ENCODE results near the gene GNG10. TPM values are rescaled to one million over a fixed set of nuclear protein-coding genes. Genes with fewer than 3 reads are reported as not detected.

GNG10 gene
- total RNA-seq, 1 donor from 2014 or later: 25.3 TPM

DNA sequence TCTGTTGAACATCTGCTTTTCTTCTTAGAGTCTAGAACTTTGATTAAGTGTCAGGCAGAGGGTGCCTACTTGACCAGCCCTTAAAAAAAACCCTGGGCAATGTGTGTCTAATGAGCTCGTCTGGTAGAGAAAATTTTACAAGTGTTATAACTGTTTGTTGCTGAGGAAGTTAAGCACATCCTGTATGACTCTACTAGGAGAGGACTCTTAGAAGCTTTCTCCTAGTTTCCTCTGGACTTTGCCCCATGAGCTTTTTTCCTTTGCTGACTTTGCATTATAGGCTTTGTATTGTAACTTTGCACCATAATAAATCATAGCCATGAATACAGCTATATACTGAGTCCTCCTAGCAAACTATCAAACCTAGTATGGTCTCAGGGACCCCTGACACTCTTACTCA lies 39.4 kb downstream of the GNG10 start:
- DNase-seq: no peak
- intact Hi-C loops (cut with DNase I): no loop called here
- no peak for ATAC-seq (ENCODE audit: poor library complexity)

DNA sequence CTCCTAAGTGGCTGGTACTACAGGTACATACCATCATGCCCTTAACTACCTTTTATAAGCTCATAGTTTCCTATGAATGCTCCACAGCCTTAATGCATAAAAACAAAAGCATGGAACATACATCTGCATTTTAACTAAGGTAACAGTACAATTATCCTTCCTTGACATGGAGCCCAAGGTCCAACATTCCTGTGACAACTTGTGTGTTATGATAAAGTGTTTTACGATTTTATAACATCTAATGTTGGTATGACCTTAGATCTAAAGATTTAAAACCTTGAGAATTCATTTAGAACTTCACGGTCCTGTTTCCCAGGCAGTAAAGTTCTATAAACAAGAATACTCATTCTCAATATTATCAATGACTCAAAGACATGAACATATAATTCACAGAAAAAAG lies 43.1 kb downstream of the GNG10 start:
- DNase-seq: no peak
- no peak for ATAC-seq (ENCODE audit: poor library complexity)
- intact Hi-C loops (cut with DNase I): no loop called here

DNA sequence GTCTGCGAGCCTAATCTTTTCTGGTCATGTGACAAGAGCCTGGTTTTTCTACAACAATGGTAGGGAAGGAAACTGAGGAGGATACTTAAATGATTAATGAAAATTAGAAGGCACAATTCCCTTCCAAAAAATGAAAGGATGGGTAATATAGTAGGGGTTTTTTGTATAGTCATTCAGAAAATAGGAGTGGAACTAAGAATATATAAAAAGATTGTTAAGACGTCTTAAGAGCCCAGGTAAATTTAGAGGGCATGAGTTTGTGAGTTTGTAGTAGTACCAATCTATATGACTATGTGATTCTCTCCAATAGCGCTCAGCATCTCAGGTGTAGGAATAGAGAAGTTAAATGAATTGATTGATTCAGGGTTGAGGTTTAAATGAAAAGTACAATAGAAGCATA lies 50.1 kb downstream of the GNG10 start:
- intact Hi-C loops (cut with DNase I): no loop called here
- ATAC-seq (ENCODE audit: poor library complexity): no peak

DNA sequence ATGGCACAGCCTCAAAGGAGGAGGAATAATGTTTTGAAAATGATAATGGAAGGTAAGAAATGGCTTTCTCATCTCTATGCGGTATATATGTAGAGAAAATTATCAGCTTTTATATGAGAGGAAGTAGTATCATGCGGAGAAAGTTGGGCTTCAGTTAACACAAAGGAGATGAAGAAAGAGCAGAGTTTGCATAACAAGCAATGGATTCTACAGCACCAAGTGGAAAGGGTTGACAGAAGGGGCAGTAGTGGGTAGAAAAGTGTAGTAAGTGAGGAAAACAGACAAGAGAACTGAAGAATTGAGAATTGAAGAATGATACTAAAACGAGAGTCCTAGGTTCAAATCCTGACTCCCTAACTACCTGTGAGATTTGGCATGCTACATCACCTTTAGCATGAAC lies 51.0 kb downstream of the GNG10 start:
- ATAC-seq (ENCODE audit: poor library complexity) (no peak), DNase-seq (no peak)
- intact Hi-C loops (cut with DNase I): no loop called here

More for the DNA sequence above, 50.1 kb downstream of the GNG10 start:
- DNase-seq: no peak

DNA sequence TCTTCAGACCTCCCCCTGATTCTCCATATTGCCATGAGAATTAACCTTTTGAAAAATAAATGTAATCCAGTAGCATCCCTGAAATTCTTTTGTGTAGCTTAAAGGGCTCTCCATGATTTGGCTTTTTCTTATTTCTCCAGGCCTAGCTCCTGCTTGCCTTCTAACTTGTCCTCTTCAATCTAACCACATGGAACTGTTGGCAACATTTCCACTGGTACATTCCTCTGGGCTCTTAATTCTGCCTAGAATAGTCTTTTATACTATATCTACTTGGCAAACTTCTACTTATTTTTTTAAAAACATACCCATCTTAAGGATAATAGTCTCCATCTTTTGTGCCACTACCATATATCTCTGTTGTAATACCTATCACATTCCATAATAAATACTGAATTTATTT lies 54.1 kb downstream of the GNG10 start:
- DNase-seq (no peak), ATAC-seq (ENCODE audit: poor library complexity) (no peak)
- intact Hi-C loops (cut with DNase I): no loop called here

DNA sequence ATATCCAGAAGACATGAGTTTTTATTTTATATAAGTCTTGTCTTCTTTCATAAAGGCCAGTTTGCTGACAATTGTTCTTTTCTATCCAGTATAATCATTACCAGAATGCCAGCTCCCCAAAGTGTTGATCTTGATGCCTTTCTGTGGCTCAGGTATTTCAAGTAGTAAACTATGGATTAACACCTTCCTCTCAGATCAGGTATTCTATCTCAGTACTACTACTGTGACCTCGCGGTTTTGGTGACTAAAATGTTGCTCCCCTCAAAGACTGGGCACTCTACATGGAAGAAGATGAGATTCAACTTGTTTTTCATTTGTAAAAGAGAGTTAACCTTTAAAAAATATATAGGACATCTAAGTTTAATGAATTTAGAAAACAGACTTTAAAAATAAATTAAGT lies 58.1 kb downstream of the GNG10 start:
- intact Hi-C loops (cut with DNase I): no loop called here
- ATAC-seq (ENCODE audit: poor library complexity) (no peak), DNase-seq (no peak)

Other genes starting within 250 kb of the GNG10 start
- gene ECPAS, start 177.2 kb upstream of the GNG10 start, total RNA-seq: 120 TPM
- gene ZNF483, start 136.4 kb upstream of the GNG10 start, total RNA-seq: 3.5 TPM
- gene PTGR1, start 62.0 kb upstream of the GNG10 start, total RNA-seq: 44.6 TPM
- 4.9 TPM for gene DNAJC25, start 30.3 kb upstream of the GNG10 start, total RNA-seq
- not detected for gene SHOC1, start 133.3 kb downstream of the GNG10 start, total RNA-seq
- 11.7 TPM for gene UGCG, start 235.2 kb downstream of the GNG10 start, total RNA-seq

All from Right ventricle myocardium superior (tissue), 1 donor.